Activated T-cell treated with anti-CD3 and anti-CD28 coated beads for 1 hour (primary cell): ENCODE measurements around the gene ASGR2.
"Not testable (repeated sequence)": the region's sequence is repeated elsewhere in the genome, so short reads cannot be mapped to it uniquely, and the experiment has no call there.

Source experiments
- DNase-seq: peaks from one replicate; pipeline ENCODE4 v3.0.0-alpha.2; 2020; ENCODE audit warnings: low read depth

ASGR2 gene

DNA sequence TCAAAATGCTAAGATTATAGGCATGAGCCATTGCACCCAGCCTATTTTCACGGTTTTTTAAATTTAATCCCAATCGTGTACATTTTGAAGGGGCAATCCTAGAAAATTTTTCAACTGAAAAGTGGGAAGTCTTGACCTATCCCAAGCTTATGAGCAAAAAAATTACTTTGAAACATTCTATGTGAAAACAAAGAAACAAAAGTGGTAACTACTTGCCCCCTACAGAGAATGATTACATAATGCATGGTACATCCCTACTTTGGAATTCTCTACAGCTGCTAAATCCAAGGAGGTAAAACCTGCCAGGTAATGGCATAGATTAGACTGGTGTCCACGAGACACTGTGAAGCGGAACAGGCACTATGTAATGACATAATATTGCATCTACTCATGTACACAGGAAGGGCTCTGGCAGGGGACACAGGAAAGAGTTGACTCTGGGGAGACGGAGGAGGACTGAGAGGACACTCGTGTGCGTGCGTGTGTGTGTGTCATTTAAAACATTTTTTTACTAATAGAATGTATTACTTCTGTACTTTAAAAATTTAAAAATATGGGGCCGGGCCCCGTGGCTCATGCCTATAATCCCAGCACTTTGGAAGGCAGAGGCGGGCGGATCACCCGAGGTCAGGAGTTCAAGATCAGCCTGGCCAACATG, 15.7 kb downstream of the ASGR2 start:
- DNase-seq: no peak

GRCh38 chr17:7097940-7098339, 16.7 kb downstream of the ASGR2 start:
- no peak for DNase-seq

- DNase-seq: no peak
Observed at GRCh38 chr17:7095625-7096024, 19.0 kb downstream of the ASGR2 start.

DNA sequence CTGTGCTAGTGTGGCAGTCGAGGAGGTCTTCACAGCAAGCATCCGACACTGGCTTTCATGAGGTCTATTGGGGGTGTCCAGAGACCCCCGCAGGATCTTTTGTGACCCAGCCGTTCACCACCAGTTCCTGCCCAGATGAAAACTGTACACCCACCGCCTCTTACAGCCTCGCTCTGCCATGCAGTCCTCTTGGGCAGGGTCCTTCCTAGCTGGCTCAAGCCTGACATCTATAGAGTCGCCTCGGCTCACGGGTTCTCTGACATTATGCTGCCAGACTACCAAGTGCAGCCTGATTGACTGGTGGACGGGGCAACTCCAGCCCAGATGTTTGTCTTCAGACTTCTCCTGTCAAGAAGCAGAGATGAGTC, 20.0 kb downstream of the ASGR2 start:
- no peak for DNase-seq

DNA sequence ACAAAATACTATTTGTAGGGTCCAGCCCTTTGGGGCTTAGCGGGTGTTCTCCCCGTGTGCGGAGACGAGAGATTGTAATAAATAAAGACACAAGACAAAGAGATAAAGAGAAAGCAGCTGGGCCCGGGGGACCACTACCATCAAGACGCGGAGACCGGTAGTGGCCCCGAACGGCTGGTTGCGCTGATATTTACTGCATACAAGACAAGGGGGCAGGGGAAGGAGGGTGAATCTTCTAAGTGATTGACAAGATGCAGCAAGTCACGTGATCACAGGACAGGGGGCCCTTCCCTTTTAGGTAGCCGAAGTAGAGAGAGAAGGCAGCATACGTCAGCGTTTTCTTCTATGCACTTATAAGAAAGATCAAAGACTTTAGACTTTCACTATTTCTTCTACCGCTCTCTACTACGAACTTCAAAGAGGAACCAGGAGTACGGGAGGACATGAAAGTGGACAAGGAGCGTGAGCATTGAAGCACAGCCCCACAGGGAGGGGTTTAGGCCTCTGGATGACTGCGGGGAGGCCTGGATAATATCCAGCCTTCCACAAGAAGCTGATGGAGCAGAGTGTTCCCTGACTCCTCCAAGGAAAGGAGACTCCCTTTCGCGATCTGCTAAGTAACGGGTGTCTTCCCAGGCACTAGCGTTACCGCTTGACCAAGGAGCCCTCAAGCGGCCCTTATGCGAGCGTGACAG, 23.2 kb downstream of the ASGR2 start:
- peak; percentile 10 for DNase-seq

DNA sequence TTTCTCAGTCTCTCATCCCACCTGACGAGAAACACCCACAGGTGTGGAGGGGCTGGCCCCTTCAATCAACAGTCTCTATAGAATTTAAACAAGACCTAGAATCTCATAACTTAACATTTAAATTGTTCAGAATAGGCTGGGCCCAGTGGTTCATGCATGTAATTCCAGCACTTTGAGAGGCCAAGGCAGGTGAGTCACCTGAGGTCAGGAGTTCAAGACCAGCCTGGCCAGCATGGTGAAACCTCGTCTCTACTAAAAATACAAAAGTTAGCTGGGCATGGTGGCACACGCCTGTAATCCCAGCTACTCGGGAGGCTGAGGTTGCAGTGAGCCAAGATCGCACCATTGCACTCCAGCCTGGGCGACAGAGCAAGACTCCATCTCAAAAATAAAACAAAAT, 25.1 kb downstream of the ASGR2 start:
- DNase-seq: not testable (repeated sequence)

- DNase-seq: not testable (repeated sequence)
Observed at GRCh38 chr17:7088442-7088841, 26.2 kb downstream of the ASGR2 start.

- no peak for DNase-seq
Observed at GRCh38 chr17:7084088-7084487, 30.5 kb downstream of the ASGR2 start.

DNA sequence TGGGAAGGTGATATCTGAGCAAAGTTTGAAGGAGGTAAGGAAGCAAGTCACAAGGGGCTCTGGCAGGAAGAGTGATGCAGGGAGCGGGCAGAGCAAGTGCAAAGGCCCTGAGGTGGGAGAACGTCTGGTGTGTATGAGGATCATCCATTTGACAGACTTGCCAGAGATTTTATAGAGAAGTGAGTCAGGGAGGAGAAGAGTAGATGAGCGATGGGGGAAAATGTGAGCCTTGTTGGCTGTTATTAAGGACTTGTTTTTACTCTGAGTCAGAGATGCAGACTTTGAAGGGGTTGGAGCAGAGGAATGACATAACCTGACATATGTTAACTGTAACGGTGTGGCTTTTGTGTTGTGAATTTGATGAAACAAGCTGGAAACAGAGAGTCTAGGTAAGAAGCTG, 31.0 kb downstream of the ASGR2 start:
- DNase-seq: no peak

- no peak for DNase-seq
Observed at GRCh38 chr17:7081341-7082062, 33.1 kb downstream of the ASGR2 start.

GRCh38 chr17:7080456-7081041, 34.1 kb downstream of the ASGR2 start:
- DNase-seq: no peak

DNA sequence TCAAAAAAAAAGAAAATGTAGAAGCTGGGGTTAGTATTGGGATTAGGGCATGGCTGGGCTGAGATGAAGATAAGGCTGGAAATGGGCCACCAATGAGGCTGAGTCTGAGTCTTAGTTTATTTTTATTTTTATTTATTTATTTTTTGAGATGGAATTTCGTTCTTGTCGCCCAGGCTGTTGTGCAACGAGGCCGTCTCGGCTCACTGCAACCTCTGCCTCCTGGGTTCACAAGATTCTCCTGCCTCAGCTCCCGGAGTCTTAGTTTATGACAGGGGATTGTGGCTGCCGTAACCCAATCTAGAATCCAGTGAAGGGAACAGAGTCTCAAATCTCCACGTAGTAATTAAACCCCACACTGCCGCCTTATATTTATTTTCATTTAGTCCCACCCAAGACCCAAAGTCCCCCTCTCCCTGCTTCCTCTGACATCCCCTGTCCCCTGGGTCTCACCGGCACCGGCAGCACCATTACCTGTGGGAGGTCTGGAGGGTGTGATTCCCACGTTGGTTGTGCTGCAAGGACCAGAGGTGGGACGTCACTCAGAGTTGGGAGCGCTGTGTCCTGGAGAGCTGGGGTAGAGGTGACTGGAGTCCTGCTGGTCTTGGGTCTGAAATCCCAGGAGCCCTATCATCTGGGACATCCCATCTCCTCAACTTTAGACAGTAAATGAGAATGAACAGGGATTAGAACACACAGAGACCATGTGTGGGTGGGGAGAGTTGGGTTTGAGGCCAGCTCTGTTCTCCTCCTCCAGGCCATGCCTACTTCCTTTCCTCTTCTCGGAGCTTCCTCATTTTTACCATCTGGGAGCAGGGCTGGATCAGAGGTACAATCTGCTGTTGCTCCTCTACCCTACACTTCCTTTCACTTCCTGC, 34.8 kb downstream of the ASGR2 start, which contains the start of gene CLEC10A:
Gene CLEC10A (minus strand): TSS at position 671 of the 875 bp plus-strand sequence. CDS start 1,439 bp downstream, outside the sequence.
- DNase-seq: no peak

DNA sequence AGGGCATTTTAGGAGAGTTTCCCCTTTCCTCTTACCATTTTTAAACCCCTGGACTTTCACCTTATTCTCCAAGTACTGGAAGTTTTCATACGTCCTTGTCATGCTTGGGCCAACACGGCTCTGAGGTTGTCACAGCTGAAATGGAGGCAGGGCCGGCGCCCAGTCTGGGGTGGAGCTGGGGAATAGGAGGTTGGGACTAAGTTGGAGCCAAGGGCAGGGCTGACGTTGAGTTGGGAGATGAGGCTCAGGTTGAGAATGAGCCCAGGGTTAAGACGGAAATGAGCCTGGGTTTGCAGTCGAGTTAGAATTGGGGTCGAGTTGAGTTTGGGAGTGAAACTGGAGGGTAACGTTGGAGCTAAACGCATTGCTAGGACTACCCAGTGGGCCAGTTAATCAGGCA, 35.9 kb downstream of the ASGR2 start:
- DNase-seq: no peak

DNA sequence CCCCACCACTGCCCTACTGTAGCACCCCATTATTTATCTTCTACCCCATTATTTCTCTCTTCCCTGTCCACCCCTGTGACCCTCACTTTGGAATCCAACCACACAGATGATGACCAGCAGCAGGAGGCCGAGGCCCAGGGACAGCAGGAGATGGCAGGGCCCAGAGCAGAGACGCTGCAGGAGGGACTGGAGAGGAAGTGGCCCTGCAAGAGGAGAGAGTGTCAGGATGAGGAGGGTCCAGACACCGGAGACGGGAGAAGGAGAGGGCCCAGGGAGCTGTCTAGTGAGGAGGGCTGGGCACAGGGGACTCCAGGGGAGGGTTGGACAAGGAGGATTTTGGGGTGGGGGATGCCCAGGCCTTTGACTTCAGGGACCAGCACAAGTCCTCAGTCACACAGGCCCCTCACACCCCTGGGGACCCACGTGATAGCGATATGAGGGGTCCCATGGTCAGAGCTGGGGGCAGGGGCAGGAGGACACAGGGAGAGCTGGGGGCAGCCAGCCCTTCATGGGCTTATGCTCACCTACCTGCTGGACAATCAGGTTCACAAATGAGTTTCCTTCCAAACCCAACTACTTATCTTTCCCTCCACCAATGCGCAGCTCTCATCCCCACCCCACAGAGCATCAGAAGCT, 36.6 kb downstream of the ASGR2 start:
- no peak for DNase-seq

GRCh38 chr17:7074931-7075330, 39.7 kb downstream of the ASGR2 start:
- no peak for DNase-seq

- DNase-seq: no peak
Observed at GRCh38 chr17:7072406-7072805, 42.2 kb downstream of the ASGR2 start.

DNA sequence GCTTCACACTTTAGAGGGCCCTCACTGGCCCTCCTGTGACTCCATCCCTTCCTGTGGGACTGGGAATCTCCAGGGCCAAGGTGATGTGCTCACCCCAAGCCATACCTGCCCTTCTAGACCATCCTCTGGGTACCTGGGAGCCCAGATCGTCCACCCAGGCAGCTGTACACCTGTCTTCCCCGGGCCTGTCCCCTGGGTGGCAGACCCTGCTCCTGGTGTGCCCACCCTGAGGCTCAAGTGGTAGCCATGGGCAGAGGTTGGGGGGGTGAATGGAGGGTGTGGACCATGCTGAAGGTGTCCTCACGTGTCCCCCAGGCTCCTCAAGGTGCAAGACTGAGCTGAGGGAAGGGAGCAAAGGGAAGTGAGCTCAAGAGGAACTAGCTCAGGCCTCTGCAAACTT, 43.9 kb downstream of the ASGR2 start:
- DNase-seq: no peak

- DNase-seq: no peak
Observed at GRCh38 chr17:7068268-7068667, 46.4 kb downstream of the ASGR2 start.

GRCh38 chr17:7067198-7067597, 47.4 kb downstream of the ASGR2 start:
- no peak for DNase-seq

- DNase-seq: no peak
Observed at GRCh38 chr17:7064261-7064660, 50.4 kb downstream of the ASGR2 start.

GRCh38 chr17:7063518-7064094, 51.0 kb downstream of the ASGR2 start:
- no peak for DNase-seq
